ENCODE data around the gene BHLHE40.

BHLHE40 gene

DNA sequence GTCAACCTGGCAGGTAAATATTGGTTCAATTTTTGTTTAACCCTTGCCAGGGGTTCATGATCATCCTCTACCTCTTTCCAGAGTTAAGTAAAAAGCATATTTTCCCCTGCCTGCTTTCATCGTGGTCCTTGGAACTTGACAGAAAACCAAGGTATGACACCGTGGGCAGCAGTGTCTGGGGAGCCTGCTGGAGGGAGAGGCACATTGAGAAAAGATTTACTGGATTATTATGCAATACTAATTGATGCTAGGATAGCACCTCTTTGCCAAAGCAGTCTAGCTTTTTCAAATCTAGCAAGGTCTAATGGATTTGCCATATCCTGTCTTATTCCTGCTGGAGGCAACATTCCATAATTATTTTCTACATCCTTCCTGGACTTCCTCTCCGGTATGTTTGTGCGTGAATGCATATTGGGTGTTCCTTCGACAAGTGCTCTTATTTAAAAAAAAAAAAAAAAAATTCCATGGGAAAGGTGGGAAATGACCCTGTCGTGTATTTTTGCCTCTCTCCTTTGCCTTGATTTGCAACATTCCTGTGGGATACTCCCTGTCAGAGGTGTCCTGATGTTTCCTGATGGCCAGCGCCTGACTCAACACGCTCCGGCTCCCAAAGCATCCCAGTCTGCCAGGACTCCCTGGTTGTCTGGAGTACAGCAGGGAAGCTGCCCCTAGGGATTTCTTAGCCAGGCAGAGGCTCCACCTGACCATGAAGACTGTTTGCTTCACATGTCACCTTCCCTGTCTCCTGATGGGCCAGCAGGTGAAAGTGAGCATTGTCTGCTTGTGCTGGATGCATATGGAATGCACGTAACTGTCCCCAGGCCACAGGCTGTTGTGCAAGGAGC lies 6.3 kb downstream of the BHLHE40 start (continued):
- TF ChIP-seq, protein P1, sequence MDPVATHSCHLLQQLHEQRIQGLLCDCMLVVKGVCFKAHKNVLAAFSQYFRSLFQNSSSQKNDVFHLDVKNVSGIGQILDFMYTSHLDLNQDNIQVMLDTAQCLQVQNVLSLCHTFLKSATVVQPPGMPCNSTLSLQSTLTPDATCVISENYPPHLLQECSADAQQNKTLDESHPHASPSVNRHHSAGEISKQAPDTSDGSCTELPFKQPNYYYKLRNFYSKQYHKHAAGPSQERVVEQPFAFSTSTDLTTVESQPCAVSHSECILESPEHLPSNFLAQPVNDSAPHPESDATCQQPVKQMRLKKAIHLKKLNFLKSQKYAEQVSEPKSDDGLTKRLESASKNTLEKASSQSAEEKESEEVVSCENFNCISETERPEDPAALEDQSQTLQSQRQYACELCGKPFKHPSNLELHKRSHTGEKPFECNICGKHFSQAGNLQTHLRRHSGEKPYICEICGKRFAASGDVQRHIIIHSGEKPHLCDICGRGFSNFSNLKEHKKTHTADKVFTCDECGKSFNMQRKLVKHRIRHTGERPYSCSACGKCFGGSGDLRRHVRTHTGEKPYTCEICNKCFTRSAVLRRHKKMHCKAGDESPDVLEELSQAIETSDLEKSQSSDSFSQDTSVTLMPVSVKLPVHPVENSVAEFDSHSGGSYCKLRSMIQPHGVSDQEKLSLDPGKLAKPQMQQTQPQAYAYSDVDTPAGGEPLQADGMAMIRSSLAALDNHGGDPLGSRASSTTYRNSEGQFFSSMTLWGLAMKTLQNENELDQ (tag by site-specific recombination; IDR thresholded peaks at IDR 0.05; ENCODE audit: low read depth), result no peak
- TF ChIP-seq ZNF600 (tag by site-specific recombination; IDR thresholded peaks at IDR 0.05) (peak; percentile 96), ZNF350 (tag by site-specific recombination; IDR thresholded peaks at IDR 0.05) (no peak), ZNF501 (tag by site-specific recombination; IDR thresholded peaks at IDR 0.05) (no peak), ZNF626 (tag by site-specific recombination; IDR thresholded peaks at IDR 0.05) (no peak), KLF9 (tag by site-specific recombination; IDR thresholded peaks at IDR 0.05; ENCODE audit: low read depth) (no peak), ZNF660 (tag by site-specific recombination; IDR thresholded peaks at IDR 0.05) (no peak), HOXA7 (CRISPR knock-in tag; IDR thresholded peaks at IDR 0.05; ENCODE audit: borderline replicate concordance) (no peak), WT1 (tag by site-specific recombination; IDR thresholded peaks at IDR 0.05) (peak; percentile 95), PRDM1 (tag by site-specific recombination; IDR thresholded peaks at IDR 0.05) (peak; percentile 94), ZNF558 (tag by site-specific recombination; IDR thresholded peaks at IDR 0.05) (no peak), ZNF266 (tag by site-specific recombination; IDR thresholded peaks at IDR 0.05; ENCODE audit: low read depth) (no peak), ZNF292 (tag by site-specific recombination; IDR thresholded peaks at IDR 0.05; ENCODE audit: borderline replicate concordance, low read depth) (no peak), ZNF510 (tag by site-specific recombination; IDR thresholded peaks at IDR 0.05; ENCODE audit: insufficient replicate concordance) (no peak), ZNF354C (tag by site-specific recombination; IDR thresholded peaks at IDR 0.05; ENCODE audit: borderline replicate concordance, low read depth) (no peak), BCL11A (tag by site-specific recombination; IDR thresholded peaks at IDR 0.05; ENCODE audit: low read depth) (no peak), ZNF830 (tag by site-specific recombination; IDR thresholded peaks at IDR 0.05; ENCODE audit: low read depth) (no peak), ZFP69B (tag by site-specific recombination; IDR thresholded peaks at IDR 0.05) (no peak), ZNF394 (tag by site-specific recombination; IDR thresholded peaks at IDR 0.05; ENCODE audit: borderline replicate concordance) (peak; percentile 70; the same call in 1 of the 2 replicates), HOXD13 (CRISPR knock-in tag; IDR thresholded peaks at IDR 0.05; ENCODE audit: borderline replicate concordance) (no peak)
- TF ChIP-seq, protein P2, sequence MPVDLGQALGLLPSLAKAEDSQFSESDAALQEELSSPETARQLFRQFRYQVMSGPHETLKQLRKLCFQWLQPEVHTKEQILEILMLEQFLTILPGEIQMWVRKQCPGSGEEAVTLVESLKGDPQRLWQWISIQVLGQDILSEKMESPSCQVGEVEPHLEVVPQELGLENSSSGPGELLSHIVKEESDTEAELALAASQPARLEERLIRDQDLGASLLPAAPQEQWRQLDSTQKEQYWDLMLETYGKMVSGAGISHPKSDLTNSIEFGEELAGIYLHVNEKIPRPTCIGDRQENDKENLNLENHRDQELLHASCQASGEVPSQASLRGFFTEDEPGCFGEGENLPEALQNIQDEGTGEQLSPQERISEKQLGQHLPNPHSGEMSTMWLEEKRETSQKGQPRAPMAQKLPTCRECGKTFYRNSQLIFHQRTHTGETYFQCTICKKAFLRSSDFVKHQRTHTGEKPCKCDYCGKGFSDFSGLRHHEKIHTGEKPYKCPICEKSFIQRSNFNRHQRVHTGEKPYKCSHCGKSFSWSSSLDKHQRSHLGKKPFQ (tag by site-specific recombination; IDR thresholded peaks at IDR 0.05), result no peak
- TF ChIP-seq, protein P3, sequence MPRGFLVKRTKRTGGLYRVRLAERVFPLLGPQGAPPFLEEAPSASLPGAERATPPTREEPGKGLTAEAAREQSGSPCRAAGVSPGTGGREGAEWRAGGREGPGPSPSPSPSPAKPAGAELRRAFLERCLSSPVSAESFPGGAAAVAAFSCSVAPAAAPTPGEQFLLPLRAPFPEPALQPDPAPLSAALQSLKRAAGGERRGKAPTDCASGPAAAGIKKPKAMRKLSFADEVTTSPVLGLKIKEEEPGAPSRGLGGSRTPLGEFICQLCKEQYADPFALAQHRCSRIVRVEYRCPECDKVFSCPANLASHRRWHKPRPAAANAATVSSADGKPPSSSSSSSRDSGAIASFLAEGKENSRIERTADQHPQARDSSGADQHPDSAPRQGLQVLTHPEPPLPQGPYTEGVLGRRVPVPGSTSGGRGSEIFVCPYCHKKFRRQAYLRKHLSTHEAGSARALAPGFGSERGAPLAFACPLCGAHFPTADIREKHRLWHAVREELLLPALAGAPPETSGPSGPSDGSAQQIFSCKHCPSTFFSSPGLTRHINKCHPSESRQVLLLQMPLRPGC (tag by site-specific recombination; IDR thresholded peaks at IDR 0.05), result no peak
- TF ChIP-seq, protein P4, sequence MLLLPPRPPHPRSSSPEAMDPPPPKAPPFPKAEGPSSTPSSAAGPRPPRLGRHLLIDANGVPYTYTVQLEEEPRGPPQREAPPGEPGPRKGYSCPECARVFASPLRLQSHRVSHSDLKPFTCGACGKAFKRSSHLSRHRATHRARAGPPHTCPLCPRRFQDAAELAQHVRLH (tag by site-specific recombination; IDR thresholded peaks at IDR 0.05), result no peak
- TF ChIP-seq, protein P5, sequence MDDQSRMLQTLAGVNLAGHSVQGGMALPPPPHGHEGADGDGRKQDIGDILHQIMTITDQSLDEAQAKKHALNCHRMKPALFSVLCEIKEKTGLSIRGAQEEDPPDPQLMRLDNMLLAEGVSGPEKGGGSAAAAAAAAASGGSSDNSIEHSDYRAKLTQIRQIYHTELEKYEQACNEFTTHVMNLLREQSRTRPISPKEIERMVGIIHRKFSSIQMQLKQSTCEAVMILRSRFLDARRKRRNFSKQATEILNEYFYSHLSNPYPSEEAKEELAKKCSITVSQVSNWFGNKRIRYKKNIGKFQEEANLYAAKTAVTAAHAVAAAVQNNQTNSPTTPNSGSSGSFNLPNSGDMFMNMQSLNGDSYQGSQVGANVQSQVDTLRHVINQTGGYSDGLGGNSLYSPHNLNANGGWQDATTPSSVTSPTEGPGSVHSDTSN (CRISPR knock-in tag; IDR thresholded peaks at IDR 0.05), result no peak
- TF ChIP-seq, protein P6, sequence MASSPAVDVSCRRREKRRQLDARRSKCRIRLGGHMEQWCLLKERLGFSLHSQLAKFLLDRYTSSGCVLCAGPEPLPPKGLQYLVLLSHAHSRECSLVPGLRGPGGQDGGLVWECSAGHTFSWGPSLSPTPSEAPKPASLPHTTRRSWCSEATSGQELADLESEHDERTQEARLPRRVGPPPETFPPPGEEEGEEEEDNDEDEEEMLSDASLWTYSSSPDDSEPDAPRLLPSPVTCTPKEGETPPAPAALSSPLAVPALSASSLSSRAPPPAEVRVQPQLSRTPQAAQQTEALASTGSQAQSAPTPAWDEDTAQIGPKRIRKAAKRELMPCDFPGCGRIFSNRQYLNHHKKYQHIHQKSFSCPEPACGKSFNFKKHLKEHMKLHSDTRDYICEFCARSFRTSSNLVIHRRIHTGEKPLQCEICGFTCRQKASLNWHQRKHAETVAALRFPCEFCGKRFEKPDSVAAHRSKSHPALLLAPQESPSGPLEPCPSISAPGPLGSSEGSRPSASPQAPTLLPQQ (tag by site-specific recombination; IDR thresholded peaks at IDR 0.05), result no peak
- TF ChIP-seq, protein P7, sequence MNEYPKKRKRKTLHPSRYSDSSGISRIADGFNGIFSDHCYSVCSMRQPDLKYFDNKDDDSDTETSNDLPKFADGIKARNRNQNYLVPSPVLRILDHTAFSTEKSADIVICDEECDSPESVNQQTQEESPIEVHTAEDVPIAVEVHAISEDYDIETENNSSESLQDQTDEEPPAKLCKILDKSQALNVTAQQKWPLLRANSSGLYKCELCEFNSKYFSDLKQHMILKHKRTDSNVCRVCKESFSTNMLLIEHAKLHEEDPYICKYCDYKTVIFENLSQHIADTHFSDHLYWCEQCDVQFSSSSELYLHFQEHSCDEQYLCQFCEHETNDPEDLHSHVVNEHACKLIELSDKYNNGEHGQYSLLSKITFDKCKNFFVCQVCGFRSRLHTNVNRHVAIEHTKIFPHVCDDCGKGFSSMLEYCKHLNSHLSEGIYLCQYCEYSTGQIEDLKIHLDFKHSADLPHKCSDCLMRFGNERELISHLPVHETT (tag by site-specific recombination; IDR thresholded peaks at IDR 0.05), result no peak
- TF ChIP-seq, protein P8, sequence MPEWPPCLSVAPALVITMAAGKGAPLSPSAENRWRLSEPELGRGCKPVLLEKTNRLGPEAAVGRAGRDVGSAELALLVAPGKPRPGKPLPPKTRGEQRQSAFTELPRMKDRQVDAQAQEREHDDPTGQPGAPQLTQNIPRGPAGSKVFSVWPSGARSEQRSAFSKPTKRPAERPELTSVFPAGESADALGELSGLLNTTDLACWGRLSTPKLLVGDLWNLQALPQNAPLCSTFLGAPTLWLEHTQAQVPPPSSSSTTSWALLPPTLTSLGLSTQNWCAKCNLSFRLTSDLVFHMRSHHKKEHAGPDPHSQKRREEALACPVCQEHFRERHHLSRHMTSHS (tag by site-specific recombination; IDR thresholded peaks at IDR 0.05), result no peak

All from HEK293 (cell line).